ENCODE data around the gene LUC7L3. TPM values are rescaled to one million over a fixed set of nuclear protein-coding genes. Genes with fewer than 3 reads are reported as not detected.

Gene LUC7L3
- total RNA-seq, 1 experiment from 2014 or later = 184 TPM

GRCh38 chr17:50778988-50779387 is 59.6 kb downstream of the LUC7L3 start:
- Histone ChIP-seq H3K36me3 (ENCODE audit: control insufficient read depth in 1 of 2, insufficient read depth in 2 of 2, low read length in 2 of 2) (no peaks in the 10 kb centered on the region), H2AFZ (ENCODE audit: low read depth, low read length, poor library complexity, severe bottlenecking) (no peak overlapping the region), H3K9ac (ENCODE audit: low read length) (no peak overlapping the region), H3K4me3 (replicated peaks in 1 of 2; ENCODE audit: low read depth in 1 of 2, low read length in 2 of 2) (no peak overlapping the region), H3K79me2 (ENCODE audit: insufficient read depth, low read length) (no peaks in the 10 kb centered on the region), H4K20me1 (ENCODE audit: insufficient read depth) (no peaks in the 10 kb centered on the region), H3K9me3 (ENCODE audit: control insufficient read depth in 1 of 2, insufficient read depth in 1 of 2, low read depth in 1 of 2, low read length in 2 of 2) (no peaks in the 10 kb centered on the region), H3K4me2 (ENCODE audit: low read length) (no peak overlapping the region), H3K27ac (ENCODE audit: low read depth, low read length) (no peak overlapping the region), H3K4me1 (ENCODE audit: control insufficient read depth in 1 of 2, insufficient read depth in 2 of 2, low read length in 2 of 2) (peaks cover 0 to 9% of the 10 kb centered on the region in 2 experiments; a peak in 2 of 4 replicates), H3K9me2 (ENCODE audit: insufficient read depth) (no peaks in the 10 kb centered on the region), H3K27me3 (ENCODE audit: insufficient read depth, low read length) (no peaks in the 10 kb centered on the region)
- intact Hi-C loops (cut with micrococcal nuclease) = no loop called here
- TF ChIP-seq ELF1 (IDR thresholded peaks at IDR 0.05; ENCODE audit: borderline replicate concordance, low read depth) = no peak
- no peak for TF ChIP-seq EGR1 (IDR thresholded peaks at IDR 0.05; ENCODE audit: low read depth)
- TF ChIP-seq SP1 (IDR thresholded peaks at IDR 0.05; ENCODE audit: low read depth) = no peak
- no peak for TF ChIP-seq RAD21 (IDR thresholded peaks at IDR 0.05; ENCODE audit: low read depth)
- TF ChIP-seq, protein P1, sequence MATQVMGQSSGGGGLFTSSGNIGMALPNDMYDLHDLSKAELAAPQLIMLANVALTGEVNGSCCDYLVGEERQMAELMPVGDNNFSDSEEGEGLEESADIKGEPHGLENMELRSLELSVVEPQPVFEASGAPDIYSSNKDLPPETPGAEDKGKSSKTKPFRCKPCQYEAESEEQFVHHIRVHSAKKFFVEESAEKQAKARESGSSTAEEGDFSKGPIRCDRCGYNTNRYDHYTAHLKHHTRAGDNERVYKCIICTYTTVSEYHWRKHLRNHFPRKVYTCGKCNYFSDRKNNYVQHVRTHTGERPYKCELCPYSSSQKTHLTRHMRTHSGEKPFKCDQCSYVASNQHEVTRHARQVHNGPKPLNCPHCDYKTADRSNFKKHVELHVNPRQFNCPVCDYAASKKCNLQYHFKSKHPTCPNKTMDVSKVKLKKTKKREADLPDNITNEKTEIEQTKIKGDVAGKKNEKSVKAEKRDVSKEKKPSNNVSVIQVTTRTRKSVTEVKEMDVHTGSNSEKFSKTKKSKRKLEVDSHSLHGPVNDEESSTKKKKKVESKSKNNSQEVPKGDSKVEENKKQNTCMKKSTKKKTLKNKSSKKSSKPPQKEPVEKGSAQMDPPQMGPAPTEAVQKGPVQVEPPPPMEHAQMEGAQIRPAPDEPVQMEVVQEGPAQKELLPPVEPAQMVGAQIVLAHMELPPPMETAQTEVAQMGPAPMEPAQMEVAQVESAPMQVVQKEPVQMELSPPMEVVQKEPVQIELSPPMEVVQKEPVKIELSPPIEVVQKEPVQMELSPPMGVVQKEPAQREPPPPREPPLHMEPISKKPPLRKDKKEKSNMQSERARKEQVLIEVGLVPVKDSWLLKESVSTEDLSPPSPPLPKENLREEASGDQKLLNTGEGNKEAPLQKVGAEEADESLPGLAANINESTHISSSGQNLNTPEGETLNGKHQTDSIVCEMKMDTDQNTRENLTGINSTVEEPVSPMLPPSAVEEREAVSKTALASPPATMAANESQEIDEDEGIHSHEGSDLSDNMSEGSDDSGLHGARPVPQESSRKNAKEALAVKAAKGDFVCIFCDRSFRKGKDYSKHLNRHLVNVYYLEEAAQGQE (IDR thresholded peaks at IDR 0.05; ENCODE audit: low read depth) = no peak
- TF ChIP-seq, protein P2, sequence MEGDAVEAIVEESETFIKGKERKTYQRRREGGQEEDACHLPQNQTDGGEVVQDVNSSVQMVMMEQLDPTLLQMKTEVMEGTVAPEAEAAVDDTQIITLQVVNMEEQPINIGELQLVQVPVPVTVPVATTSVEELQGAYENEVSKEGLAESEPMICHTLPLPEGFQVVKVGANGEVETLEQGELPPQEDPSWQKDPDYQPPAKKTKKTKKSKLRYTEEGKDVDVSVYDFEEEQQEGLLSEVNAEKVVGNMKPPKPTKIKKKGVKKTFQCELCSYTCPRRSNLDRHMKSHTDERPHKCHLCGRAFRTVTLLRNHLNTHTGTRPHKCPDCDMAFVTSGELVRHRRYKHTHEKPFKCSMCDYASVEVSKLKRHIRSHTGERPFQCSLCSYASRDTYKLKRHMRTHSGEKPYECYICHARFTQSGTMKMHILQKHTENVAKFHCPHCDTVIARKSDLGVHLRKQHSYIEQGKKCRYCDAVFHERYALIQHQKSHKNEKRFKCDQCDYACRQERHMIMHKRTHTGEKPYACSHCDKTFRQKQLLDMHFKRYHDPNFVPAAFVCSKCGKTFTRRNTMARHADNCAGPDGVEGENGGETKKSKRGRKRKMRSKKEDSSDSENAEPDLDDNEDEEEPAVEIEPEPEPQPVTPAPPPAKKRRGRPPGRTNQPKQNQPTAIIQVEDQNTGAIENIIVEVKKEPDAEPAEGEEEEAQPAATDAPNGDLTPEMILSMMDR (IDR thresholded peaks at IDR 0.05 in 2 of 3, conservative IDR thresholded peaks at IDR 0.05 in 1 of 3; ENCODE audit: borderline replicate concordance in 1 of 3, insufficient read depth in 1 of 3, low read depth in 2 of 3, low read length in 2 of 3) = no peak
- no peak for TF ChIP-seq ZFX (IDR thresholded peaks at IDR 0.05)
- TF ChIP-seq CBX3 (IDR thresholded peaks at IDR 0.05; ENCODE audit: low read depth) = no peak
- no peak for TF ChIP-seq EZH2phosphoT487 (IDR thresholded peaks at IDR 0.05; ENCODE audit: borderline replicate concordance)
- TF ChIP-seq TCF7L2 (IDR thresholded peaks at IDR 0.05; ENCODE audit: borderline replicate concordance, extremely low read depth, insufficient read depth, insufficient read length) = no peak
- TF ChIP-seq, protein P3, sequence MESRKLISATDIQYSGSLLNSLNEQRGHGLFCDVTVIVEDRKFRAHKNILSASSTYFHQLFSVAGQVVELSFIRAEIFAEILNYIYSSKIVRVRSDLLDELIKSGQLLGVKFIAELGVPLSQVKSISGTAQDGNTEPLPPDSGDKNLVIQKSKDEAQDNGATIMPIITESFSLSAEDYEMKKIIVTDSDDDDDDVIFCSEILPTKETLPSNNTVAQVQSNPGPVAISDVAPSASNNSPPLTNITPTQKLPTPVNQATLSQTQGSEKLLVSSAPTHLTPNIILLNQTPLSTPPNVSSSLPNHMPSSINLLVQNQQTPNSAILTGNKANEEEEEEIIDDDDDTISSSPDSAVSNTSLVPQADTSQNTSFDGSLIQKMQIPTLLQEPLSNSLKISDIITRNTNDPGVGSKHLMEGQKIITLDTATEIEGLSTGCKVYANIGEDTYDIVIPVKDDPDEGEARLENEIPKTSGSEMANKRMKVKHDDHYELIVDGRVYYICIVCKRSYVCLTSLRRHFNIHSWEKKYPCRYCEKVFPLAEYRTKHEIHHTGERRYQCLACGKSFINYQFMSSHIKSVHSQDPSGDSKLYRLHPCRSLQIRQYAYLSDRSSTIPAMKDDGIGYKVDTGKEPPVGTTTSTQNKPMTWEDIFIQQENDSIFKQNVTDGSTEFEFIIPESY (IDR thresholded peaks at IDR 0.05; ENCODE audit: extremely low read depth, insufficient replicate concordance, low read length) = no peak
- TF ChIP-seq, protein P4, sequence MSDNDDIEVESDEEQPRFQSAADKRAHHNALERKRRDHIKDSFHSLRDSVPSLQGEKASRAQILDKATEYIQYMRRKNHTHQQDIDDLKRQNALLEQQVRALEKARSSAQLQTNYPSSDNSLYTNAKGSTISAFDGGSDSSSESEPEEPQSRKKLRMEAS (IDR thresholded peaks at IDR 0.05) = no peak
- no peak for TF ChIP-seq POLR2AphosphoS5 (IDR thresholded peaks at IDR 0.05; ENCODE audit: low read depth, low read length)
- no peak for TF ChIP-seq JUND (IDR thresholded peaks at IDR 0.05)
- no peak for TF ChIP-seq SRF (IDR thresholded peaks at IDR 0.05; ENCODE audit: low read depth)
- no peak for TF ChIP-seq POLR2A (IDR thresholded peaks at IDR 0.05; ENCODE audit: borderline replicate concordance, extremely low read depth, insufficient read depth, insufficient read length)
- TF ChIP-seq YY1 (IDR thresholded peaks at IDR 0.05; ENCODE audit: extremely low read depth, insufficient replicate concordance, low read depth, low read length) = no peak
- TF ChIP-seq CEBPB (IDR thresholded peaks at IDR 0.05; ENCODE audit: low read depth) = no peak
- TF ChIP-seq EZH2 (IDR thresholded peaks at IDR 0.05) = no peak
- no peak for TF ChIP-seq SIN3A (IDR thresholded peaks at IDR 0.05; ENCODE audit: low read depth)
- RAD21 ChIA-PET (ENCODE audit: low non-redundant PET in 1 of 2, low total read pairs in 2 of 2, uncharacterized antibody in 2 of 2, unreplicated experiment in 2 of 2) = no interaction called here
- POLR2A ChIA-PET = no interaction called here
- DNase-seq (ENCODE audit: low read depth, low spot score) = no peak
- CTCF ChIA-PET = no interaction called here
- ATAC-seq = no peak
- no TSS peak for BruUV-seq (replicated peaks)
